Measurements from ENCODE around the gene TNIK.

TNIK gene

GRCh38 chr3:171468296-171468906, 8.2 kb upstream of the TNIK start:
- Histone ChIP-seq H3K9me2 (replicated peaks; ENCODE audit: control insufficient read depth, low read length) (no peaks in the 10 kb centered on the region), H4K20me1 (ENCODE audit: control insufficient read depth, insufficient read depth, low read depth, low read length) (no peaks in the 10 kb centered on the region), H3K9me3 (ENCODE audit: control insufficient read depth, insufficient read depth, low read length) (no peaks in the 10 kb centered on the region), H3K36me3 (ENCODE audit: control insufficient read depth, low read length) (no peaks in the 10 kb centered on the region), H3K79me2 (ENCODE audit: control insufficient read depth, low read length) (no peaks in the 10 kb centered on the region), H3K27me3 (ENCODE audit: control insufficient read depth, low read length) (no peaks in the 10 kb centered on the region), H3K4me1 (ENCODE audit: control insufficient read depth, low read length) (no peaks in the 10 kb centered on the region), H3K4me2 (ENCODE audit: low read length) (no peak overlapping the region), H3K4me3 (ENCODE audit: low read length) (no peak overlapping the region), H3F3A (ENCODE audit: control insufficient read depth, insufficient read depth) (no peaks in the 10 kb centered on the region), H3K27ac (ENCODE audit: low read depth, low read length) (no peak overlapping the region)
- TF ChIP-seq EZH2phosphoT487 (IDR thresholded peaks at IDR 0.05; ENCODE audit: borderline replicate concordance, low read length) (no peak), CTCF (IDR thresholded peaks at IDR 0.05; ENCODE audit: low read depth, low read length, poor library complexity, severe bottlenecking) (no peak)

- Histone ChIP-seq H3K36me3 (ENCODE audit: control insufficient read depth, low read length) (no peaks in the 10 kb centered on the region), H3F3A (ENCODE audit: control insufficient read depth, insufficient read depth) (no peaks in the 10 kb centered on the region), H3K9me3 (ENCODE audit: control insufficient read depth, insufficient read depth, low read length) (no peaks in the 10 kb centered on the region), H3K4me2 (ENCODE audit: low read length) (no peak overlapping the region), H3K27ac (ENCODE audit: low read depth, low read length) (no peak overlapping the region), H4K20me1 (ENCODE audit: control insufficient read depth, insufficient read depth, low read depth, low read length) (no peaks in the 10 kb centered on the region), H3K9me2 (replicated peaks; ENCODE audit: control insufficient read depth, low read length) (no peaks in the 10 kb centered on the region), H3K79me2 (ENCODE audit: control insufficient read depth, low read length) (no peaks in the 10 kb centered on the region), H3K27me3 (ENCODE audit: control insufficient read depth, low read length) (peaks cover 16% of the 10 kb centered on the region), H3K4me3 (ENCODE audit: low read length) (no peak overlapping the region), H3K4me1 (ENCODE audit: control insufficient read depth, low read length) (peaks cover 9% of the 10 kb centered on the region)
- TF ChIP-seq CTCF (IDR thresholded peaks at IDR 0.05; ENCODE audit: low read depth, low read length, poor library complexity, severe bottlenecking) = no peak
- TF ChIP-seq EZH2phosphoT487 (IDR thresholded peaks at IDR 0.05; ENCODE audit: borderline replicate concordance, low read length) = no peak
Observed at GRCh38 chr3:171465763-171466162, 5.6 kb upstream of the TNIK start.

- H3K9me3 ChIP-seq (ENCODE audit: control insufficient read depth, insufficient read depth, low read length) = no peaks in the 10 kb centered on the region
- no peaks in the 10 kb centered on the region for H4K20me1 ChIP-seq (ENCODE audit: control insufficient read depth, insufficient read depth, low read depth, low read length)
- H3K4me3 ChIP-seq (ENCODE audit: low read length) = no peak overlapping the region
- H3K36me3 ChIP-seq (ENCODE audit: control insufficient read depth, low read length) = no peaks in the 10 kb centered on the region
- no peaks in the 10 kb centered on the region for H3K9me2 ChIP-seq (replicated peaks; ENCODE audit: control insufficient read depth, low read length)
- H3K4me1 ChIP-seq (ENCODE audit: control insufficient read depth, low read length) = peaks cover 16% of the 10 kb centered on the region
- H3K27me3 ChIP-seq (ENCODE audit: control insufficient read depth, low read length) = peaks cover 29% of the 10 kb centered on the region
- H3K27ac ChIP-seq (ENCODE audit: low read depth, low read length) = no peak overlapping the region
- no peaks in the 10 kb centered on the region for H3F3A ChIP-seq (ENCODE audit: control insufficient read depth, insufficient read depth)
- H3K4me2 ChIP-seq (ENCODE audit: low read length) = no peak overlapping the region
- TF ChIP-seq EZH2phosphoT487 (IDR thresholded peaks at IDR 0.05; ENCODE audit: borderline replicate concordance, low read length) = no peak
- TF ChIP-seq CTCF (IDR thresholded peaks at IDR 0.05; ENCODE audit: low read depth, low read length, poor library complexity, severe bottlenecking) = no peak
- no peaks in the 10 kb centered on the region for H3K79me2 ChIP-seq (ENCODE audit: control insufficient read depth, low read length)
Observed at GRCh38 chr3:171464462-171464861, 4.3 kb upstream of the TNIK start.

Measured in DOHH2 (cell line).